Endothelial cell of hepatic sinusoid (primary cell): ENCODE measurements around the gene GARIN1A.
"Not testable (repeated sequence)": the region's sequence is repeated elsewhere in the genome, so short reads cannot be mapped to it uniquely, and the experiment has no call there.

Experiments
- in situ Hi-C: cut with HindIII; loops from 2 replicates; pipeline ENCODE4 v1.10.0; 2017; ENCODE audit warnings: low sequenced_read_pairs

The GARIN1A gene

DNA sequence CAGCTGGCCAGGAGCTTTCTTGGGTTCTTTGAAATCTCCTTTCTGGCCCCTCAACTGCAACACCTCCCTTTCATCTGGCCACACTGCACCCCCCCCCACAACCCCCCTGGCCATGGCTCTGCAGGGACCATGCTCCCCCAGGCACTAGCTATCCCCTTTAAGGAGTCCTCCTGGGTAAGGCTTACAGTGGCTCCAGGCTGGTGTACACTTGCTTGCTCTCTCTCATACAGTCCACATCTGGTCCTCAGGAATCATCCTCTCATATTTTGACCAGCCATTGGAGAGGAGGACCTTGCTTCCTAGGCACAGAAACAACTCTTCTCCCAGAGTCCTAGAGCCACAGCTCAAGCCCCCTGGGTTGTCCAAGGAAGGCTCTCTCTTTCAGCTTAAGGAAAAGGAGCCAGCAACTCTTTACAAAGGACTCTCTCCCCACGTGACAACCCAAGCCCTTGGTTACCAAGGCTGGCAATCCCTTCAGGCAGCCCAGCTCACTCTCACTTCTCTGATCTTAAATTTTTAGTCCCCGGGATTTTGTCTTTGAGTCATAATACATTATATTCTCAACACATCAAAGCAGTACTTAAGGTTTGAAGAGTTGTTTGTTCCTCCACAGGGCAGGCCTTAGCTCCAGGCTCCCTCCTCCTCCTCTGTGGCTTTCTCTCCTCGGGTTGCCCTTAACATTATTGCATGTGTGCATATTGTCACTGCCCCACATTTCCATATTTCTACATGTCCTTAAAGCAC lies 9.9 kb downstream of the GARIN1A start:
- in situ Hi-C loops = no loop called here

DNA sequence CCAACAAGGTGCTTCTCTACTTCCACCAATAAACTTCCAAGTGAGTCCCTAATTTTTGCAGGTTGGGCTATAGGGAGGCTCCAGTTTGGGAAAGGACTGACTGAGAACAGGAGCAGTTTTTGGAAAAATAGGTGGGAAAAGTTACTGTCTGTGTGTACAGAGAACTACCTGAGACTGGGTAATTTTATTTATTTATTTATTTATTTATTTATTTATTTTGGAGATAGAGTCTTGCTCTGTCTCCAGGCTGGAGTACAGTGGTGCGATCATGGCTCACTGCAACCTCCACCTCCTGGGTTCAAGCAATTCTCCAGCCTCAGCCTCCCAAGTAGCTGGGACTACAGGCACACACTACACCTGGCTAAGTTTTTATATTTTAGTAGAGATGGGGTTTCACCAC lies 11.2 kb downstream of the GARIN1A start:
- in situ Hi-C loops = not testable (repeated sequence)

DNA sequence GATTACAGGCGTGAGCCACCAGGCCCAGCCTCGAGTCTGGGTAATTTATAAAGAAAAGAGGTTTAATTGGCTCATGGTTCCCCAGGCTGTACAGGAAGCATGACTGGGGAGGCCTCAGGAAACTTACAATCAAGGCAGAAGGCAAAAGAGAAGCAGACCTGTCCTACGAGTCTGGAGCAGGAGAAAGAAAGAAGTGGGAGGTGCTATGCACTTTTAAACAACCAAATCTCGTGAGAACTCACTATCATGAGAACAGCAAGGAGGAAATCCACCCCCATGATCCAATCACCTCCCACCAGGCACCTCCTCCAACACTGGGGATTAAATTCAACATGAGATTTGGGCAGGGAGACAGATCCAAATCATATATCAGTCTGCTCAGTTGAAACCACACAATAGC lies 11.6 kb downstream of the GARIN1A start:
- in situ Hi-C loops = not testable (repeated sequence)

DNA sequence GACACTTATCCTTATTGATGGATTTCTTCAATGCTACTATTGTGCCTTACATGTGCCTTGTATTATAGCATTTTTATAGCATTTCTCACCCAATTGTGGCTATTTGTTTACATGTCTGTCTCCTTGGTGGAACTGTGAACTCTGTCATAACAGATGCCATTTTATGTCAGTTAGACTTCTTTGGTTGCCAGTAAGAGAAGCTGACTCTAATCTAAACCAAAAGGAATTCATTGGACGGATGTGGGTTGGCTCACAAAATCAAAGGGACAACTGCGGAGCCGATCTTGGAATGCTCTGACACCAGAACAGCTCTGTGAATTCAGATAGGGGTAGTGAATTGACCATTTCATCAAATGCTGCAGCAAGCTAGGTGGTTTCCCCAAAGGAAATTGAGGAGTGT lies 15.0 kb downstream of the GARIN1A start:
- in situ Hi-C loops = no loop called here

DNA sequence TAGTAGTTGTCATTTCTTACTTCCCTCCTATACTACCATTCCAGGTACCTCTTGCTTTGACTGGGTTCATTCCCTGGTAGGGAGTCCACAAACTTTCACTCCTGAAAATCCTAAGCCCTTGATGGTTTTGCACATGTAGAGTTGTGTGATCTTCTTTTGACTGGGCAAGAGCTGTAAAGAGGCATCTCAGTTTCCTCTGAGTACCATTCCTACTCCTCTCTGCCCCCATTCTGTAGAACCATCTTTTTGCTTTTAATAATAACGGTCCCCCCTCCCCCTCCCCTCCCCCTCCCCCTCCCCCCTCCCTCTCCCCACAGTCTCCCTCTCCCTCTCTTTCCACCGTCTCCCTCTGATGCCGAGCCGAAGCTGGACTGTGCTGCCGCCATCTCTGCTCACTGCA lies 16.4 kb downstream of the GARIN1A start:
- in situ Hi-C loops = no loop called here

DNA sequence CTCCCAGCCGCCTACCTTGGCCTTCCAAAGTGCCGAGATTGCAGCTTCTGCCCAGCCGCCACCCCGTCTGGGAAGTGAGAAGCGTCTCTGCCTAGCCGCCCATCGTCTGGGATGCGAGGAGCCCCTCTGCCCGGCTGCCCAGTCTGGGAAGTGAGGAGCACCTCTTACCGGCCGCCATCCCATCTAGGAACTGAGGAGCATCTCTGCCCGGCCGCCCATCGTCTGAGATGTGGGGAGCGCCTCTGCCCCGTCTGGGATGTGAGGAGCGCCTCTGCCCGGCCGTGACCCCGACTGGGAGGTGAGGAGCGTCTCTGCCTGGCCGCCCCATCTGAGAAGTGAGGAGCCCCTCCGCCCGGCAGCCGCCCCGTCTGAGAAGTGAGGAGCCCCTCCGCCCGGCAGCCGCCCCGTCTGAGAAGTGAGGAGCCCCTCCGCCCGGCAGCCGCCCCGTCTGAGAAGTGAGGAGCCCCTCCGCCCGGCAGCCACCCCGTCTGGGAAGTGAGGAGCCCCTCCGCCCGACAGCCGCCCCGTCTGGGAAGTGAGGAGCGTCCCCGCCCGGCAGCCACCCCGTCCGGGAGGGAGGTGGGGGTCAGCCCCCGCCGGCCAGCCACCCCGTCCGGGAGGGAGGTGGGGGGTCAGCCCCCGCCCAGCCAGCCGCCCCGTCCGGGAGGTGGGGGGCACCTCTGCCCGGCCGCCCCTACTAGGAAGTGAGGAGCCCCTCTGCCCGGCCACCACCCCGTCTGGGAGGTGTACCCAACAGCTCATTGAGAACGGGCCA lies 17.3 kb downstream of the GARIN1A start:
- in situ Hi-C loops = not testable (repeated sequence)

DNA sequence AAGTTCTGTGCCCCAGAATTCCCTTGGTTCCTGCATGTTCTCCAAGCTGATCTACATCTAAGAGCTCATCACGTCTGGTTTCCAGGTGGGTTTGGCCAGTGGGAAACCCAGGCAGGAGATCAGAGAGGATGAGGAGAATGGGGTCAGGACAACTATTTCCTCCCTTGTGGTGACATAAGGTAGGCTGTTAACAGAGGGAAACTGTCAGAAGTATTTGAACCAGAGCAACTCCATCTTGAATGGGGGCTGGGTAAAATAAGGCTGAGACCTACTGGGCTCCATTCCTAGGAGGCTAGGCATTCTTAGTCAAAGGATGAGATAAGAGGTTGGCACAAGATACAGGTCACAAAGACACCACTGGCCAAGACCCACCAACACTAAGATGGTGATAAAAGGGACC lies 19.1 kb downstream of the GARIN1A start:
- in situ Hi-C loops = no loop called here

DNA sequence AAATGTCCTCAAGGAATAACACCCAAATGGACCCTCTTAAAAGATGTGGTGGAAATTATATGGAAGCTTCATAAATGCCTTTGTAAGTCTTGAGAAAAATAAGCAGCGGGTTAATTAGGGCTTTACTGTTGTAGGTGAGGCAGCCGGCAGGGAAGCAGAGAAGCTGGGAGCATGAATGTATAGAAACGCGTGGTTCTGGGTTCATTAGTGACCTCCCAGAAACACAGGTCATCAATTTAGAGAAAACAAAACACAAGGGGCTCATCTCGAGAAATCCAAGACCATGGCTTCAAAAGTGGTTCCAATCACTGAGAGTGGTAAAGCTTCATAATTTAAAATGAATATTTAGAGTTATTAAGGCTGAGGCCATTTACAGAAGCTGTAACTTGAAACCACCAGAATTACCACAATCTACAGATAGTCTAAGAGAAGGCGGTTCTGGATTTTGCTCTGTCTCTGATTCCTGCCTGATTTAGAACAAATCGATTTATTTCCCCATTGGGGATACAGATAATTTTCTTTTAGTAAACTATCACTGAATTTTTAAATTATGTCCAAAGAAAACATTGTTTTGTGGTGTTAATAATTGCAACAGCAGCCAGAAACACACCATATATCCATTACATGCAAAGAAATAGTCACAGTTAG lies 20.7 kb downstream of the GARIN1A start:
- in situ Hi-C loops = no loop called here

DNA sequence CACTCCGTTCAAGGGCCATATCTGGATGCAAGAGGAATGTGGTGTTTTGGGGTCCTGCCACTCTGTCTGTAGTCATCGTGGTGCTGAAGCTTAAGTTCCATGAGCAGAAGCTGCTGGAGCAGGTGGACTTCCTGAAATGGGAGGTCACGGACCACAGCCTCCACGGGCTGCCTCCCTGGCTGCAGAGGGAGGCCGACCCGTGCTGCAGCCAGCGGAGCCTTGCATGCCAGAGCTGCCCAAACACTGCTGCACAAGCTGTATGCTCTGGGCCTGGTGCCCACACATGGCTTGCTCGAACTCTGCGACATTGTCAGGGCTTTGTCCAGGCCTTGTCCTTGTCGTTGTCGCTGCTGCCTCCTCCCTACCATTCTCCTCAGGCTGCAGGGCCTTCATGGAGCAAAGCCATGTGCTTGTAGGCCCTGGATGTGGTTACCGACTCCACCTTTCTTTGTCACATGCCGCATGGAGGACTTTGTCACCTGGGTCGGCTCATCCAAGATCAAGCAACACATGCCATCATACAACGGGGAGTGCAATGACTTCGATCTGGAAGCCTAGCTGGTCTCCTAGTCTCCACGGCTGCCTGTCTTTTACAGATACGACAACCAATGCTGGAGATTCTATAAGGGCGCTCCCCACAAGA lies 21.4 kb downstream of the GARIN1A start:
- in situ Hi-C loops = no loop called here

DNA sequence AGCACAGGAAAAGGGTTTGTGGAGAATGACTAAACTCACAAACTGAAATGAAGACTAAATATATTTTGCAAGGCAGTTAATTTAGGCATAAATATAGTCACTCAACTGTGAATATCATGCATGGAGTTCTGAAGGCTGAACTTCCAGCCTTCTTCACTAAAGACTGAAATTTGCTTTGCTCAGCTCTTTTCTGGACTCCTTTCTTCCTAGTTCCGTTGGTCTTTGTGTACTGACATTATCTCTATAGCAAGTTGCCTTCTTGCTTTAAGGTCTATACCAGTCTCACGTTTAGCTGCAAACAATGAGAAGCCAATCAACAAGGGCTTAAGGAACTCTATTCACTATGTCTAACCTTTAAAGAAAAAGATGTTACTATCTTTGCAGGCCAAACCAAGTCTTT lies 22.6 kb downstream of the GARIN1A start:
- in situ Hi-C loops = no loop called here

DNA sequence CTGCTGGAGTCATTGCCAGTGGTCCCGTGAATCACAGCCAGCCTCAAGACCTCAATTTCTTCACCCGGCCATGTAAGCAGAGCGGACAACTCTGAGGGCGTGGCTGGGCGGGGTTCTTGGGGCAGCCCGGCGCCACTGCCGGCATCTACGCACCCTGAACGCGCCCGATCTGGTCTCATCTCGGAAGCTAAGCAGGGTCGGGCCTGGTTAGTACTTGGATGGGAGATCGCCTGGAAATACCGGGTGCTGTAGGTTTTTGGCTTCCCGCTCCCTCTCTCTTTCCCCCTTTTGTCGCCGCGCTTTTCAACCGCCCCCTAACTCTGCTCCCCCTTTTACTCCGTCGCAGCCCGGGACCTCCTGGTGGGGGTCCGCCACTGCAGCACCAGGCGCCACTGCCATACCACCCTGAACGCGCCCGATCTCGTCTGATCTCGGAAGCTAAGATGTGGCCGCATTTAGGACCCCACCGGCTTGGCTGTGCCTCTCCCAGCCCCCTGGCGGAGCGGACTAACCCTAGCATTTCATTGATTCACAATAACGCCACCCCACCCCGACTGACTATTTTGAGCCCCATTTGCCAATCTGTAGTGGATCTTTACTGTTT lies 25.3 kb downstream of the GARIN1A start:
- in situ Hi-C loops = no loop called here

DNA sequence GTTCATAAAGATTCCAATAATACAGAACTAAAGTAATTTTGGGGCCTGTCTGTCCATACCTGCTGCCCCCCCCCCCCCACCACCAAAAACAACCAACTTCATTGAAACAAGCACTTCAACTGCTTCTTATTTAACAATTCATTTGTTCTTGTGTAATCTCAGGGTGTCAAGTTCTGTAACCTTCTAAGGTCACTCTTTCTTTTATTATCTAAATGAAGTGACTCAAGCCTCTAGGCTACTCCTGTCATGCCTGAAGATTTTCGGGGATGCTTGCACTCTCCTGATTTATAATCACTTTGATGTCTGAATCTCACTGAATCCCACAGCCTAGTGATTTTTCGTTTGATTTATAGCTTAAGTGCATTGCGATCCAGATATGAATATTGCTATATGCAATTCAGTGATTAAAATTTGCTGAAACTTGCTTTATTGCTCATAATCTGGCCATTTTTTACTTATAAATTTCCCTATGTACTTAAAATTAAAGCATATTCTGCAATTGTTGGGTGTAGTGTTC lies 27.2 kb downstream of the GARIN1A start:
- in situ Hi-C loops = no loop called here

DNA sequence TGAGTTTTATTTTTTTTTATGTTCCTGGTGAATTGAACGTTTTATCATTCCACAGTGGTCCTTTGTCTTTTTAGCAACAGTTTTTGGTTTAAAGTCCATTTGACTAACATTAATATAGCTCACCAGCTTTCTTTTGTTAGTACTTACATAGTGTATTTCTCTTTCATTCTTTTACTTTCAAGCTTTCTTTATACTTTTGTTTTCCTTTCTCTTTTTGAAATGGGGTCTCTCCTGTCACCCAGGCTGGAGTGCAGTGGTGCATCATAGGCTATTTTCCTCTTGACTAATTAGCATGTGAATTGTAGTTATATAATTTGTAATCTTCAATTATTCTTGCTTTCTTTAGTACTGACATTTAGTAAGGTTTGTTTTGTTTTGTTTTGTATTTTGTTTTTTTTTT lies 27.8 kb downstream of the GARIN1A start:
- in situ Hi-C loops = no loop called here

DNA sequence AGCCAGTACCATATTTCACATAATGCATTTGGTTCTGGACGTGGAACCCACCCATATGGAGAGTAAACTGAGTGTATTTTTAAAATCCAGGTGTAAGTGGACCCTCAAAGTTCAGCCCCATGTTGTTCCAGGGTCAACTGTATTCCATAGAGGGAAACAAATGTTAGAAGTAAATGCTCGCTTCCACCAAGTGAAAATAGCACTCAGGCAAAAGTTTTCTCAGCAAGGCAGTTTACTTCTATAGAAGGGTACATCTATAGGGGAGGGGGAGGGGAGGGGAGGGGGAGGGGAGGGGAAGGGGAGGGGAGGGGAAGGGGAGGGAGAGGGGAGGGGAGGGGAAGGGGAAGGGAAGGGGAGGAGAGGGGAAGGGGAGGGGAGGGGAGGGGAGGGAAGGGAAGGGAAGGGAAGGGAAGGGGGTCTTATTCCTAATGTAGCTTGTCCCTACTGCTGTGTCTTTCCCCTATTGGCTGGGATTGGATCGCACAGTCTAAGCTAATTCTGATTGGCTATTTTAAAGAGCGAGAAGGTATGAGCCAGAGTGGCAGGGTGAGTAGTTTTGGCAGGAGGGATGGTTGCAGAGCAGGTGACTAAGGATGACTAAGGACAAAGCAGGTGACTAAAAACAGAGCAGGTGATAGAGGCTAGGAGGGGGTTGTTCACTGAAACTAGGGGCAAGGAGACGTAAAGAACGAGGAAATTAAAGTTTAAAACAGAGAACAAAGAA lies 29.1 kb downstream of the GARIN1A start:
- in situ Hi-C loops = no loop called here

DNA sequence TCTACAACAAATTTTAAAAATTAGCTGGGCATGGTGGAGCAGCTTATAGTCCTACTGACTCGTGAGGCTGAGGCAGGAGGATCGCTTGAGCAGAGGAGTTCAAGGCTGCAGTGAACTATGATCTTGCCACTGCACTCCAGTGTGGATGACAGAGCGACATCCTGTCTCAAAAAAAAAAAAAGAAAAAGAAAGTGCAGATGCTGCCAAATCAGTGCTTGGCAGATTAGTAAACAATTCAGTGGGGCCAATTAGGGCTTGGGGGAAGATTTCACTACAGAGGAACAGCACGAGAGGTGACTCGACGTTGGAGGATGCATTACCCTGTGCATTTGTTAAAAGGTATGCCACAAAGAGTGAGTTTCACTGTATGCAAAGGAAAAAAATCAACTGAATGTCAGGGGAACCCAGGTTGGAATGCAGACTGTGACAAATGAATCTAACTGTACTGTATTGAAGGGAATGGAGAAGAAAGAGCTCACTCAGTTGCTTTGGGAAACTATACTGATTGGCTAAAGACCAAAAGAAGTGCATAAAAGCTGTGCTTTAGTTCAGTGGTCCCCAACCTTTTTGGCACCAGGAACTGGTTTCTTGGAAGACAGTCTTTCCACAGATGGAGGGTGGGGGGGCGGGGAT lies 31.6 kb downstream of the GARIN1A start:
- in situ Hi-C loops = no loop called here

DNA sequence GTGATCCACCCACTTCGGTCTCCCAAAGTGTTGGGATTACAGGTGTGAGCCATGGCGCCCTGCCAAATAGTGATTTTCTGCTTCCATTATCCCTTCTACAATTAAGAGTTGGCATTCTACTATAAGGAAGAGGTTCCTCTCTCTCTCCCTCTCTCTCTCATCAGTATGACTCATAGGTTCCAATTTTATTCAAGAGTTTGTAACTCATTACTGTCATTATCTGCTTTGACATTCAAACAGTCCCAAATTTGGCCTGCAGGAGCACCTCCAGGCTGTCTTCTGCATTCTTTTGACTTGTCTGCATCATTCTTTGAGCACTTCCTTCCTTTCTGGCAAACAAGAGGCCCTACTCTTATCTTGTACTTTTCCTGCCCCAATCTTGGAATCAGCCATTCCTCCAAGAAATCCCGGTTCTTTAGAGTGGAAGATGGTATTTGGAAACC lies 33.8 kb downstream of the GARIN1A start:
- in situ Hi-C loops = no loop called here

DNA sequence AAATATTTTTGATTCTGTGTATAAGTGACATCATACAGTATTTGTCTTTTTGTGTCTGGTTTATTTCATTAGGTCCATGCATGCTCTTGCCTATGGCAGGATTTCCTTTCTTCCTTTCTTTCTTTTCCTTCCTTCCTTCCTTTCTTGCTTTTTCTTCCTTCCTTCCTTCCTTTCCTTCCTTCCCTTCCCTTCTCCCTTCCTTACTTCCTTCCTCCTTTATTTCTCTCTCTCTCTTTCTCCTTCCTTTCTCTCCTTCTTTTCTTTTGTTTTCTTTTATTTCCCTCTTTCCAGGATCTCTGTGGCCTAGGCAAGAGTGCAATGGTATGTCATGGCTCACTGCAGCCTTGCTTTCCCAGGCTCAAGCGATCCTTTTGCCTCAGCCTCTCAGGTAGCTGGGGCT lies 35.7 kb downstream of the GARIN1A start:
- in situ Hi-C loops = no loop called here

DNA sequence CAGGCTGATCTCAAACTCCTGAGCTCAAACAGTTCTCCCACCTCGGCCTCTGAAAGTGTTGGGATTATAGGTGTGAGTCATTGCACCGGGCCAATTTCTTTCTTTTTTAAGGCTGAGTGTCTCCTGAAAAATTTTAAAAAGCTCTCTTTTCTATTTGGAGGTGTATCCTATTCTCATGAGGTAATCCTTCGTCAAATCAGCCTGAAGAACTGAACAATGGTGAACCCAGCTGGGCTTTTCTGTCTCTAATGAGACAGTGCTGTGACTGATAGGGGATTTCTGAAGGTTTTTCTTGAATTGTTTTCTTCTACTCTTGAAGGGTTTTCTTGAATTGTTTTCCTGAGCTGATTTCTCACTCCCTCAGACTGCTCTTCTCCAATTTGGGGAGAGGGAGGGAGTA lies 36.1 kb downstream of the GARIN1A start:
- in situ Hi-C loops = no loop called here

DNA sequence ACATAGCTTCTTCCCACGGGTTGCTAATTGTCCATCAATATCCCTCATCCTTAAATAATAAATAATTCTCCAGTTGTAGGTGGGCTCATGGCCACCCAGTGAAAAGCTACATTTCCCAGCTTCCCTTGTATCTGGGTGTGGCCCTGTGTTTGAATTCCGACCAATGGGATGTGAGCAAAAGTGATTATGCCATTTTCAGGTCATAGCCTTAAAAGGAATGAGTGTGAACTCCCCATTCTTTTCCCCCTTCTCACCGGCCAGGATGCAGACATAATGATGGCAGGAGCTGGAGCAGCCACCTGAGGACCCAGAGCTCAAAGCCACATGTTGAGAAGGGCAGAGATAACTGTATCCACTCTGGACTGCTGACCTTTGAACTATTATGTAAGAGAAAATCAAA lies 36.7 kb downstream of the GARIN1A start:
- in situ Hi-C loops = no loop called here

DNA sequence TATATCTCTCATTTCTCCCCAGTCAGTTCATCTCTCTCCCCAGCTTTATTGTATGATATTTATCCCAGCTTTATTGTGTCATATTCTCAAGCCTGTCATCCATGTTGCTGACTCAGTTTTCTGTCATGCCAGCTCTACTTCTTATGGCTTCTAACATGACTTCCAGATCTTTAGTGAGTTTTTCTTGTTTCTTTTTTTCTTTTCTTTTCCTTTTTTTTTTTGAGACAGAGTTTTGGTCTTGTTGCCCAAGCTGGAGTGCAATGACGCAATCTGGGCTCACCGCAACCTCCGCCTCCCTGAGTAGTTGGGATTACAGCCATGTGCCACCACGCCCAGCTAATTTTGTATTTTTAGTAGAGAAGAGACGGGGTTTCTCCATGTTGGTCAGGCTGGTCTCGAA lies 38.4 kb downstream of the GARIN1A start:
- in situ Hi-C loops = no loop called here
